Smooth muscle cell of the brain vasculature (primary cell): ENCODE data around the gene NBPF1.
"Not testable (repeated sequence)": the region's sequence is repeated elsewhere in the genome, so short reads cannot be mapped to it uniquely, and the experiment has no call there.

Source experiments
- DNase-seq: peaks from one replicate; pipeline ENCODE4 v3.0.0-alpha.2; 2012; ENCODE audit warnings: low read depth, low spot score

Gene NBPF1

DNA sequence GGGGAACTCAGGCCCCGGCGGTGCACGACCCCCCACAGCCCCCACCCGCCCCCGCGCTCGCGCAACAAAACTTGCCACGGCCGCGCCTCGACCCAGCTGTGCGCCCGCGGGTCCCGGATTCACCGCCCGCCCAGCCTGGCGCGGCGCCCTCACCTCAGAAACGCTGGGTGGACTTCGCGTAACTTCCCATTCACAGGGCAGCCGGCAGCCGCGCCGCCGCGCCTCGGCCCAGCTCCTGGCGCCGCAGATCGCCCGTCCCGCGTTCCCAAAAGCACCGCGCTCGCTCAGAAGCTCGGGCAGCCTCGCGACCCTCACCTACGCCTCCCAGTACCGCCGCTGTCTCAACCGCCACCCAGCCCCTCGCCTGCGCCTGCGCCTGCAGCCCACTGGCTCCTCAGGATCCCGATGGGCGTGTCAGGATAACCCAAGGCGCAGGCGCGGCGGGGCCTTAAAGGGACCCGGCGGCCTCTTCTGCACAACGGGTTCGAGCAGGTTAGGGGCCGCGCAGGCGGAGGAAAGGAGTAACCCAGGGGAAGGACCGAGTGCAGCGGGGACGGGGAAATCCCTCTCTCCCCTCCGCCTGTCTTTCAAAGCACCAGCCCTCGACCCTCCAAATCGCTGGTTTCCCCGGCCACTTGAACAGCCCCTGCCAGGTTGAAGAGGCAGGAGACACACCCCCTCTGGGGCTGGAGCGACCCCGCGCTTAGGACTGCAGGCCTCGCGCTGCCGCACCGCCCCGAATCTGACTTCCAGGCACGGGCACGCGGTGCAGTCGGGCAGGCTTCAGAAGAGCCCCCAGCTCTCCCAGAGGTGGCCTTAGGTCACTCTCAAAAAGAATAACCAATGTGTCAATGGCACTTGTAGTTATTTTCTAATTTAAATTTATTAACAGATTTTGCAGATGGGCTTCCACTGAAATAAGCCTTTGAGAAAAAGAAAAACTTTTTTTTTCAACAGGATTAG lies at the start of gene NBPF1:
NBPF1 (minus strand) TSS at position 380 of the 963 bp plus-strand sequence.
- peak; percentile 93 for DNase-seq

DNA sequence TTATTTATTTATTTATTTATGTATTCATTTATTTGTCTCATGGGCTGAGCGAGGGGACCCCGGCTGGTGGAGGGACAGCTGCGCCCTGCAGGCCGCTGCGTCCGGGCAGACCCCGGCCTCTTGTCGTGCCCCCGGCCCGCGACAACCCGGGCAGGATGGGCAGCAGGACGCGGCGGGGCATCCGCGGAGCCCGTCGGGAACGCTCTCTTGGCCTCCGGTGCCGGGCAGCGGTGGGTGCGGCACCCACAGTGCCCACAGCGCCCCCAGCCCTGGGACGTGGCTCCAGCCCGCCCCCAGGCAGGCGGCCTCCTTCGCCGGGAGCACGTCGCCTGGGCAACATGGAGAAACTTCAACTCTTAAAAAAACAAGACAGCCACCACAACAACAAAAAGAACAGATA lies 44.9 kb upstream of the NBPF1 start:
- not testable (repeated sequence) for DNase-seq

DNA sequence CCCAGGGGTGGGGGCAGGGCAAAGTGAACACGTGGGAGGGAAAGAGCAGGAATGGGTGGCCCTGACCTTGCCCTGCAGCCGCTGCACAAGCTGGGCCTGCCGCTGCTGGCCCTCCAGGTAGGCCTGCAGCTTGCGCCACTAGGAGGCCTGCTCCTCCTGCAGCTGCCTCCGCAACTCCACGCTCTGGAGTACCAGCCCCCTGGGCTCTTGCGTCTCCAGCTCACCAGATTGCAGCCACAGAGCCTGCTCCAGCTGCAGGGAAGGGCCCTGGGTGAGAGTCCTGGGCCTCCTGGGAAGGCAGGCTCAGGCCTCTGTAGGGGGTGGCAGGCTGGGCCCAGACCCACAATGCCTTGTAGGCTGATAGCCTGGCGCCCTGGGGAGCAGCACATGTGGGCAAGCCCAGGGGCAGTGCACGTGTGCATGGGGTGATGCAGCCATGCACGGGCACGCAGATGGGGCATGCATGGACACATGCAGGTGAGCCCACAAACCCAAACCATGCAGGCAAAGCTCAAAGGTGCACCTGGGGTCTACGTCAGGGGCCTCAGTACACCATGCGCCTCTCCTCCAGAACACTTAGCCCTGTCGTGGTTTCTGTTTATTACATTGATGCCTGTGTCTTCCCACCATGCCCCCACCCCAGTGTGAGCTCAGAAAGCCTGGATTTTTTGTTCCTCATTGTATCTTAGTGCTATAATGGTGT lies 43.8 kb upstream of the NBPF1 start:
- DNase-seq, result not testable (repeated sequence)

DNA sequence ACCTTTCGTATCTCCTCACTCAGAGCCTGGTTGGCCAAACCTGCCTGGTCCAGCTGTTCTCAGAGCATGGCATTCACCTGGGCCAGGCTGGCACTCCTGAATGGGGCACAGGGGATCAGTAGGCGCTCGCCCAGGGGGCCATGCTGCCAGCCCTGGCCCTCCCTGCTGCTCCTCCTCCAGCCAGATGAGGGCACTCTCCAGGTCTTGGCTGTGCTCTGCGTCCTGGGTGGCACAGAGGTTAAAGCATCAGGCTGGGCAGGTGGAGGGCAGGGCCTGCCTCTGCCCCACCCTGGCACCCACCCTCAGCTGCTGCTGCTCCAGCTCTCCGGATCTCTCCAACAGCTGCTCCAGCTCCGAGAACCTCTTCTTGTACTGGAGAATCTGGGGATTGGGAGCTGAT lies 43.2 kb upstream of the NBPF1 start:
- DNase-seq, result not testable (repeated sequence)

DNA sequence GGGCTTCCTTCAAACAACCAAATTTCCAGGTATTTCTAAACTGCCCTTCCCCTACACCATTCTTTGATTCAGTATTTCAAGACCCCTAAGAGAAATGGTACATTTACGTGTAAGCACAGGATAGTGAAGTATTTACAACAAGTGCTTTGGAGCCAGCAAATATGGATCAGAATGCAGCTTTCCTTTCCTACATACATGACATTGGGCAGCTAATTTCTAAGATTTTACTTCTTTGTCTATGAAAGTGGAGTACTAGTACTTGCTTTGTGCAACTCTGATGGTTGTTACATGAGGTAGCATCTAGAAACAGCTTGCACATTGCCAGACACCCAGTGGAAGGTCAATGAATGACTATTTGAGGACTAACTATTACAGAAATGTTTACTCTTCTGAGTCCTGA lies 38.2 kb upstream of the NBPF1 start:
- DNase-seq, result not testable (repeated sequence)

DNA sequence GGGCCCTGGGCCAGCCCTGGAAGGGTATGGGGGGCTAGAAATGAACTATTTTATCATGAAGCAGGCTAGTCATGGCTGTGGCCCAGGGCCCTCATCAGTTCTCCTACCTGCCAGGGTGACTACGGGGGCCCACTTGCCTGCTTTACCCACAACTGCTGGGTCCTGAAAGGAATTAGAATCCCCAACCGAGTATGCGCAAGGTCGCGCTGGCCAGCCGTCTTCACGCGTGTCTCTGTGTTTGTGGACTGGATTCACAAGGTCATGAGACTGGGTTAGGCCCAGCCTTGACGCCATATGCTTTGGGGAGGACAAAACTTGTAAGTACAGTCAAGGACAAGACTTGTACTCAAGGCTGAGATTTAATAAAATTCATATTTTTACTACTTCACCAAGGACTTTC lies 36.6 kb upstream of the NBPF1 start:
- not testable (repeated sequence) for DNase-seq

DNA sequence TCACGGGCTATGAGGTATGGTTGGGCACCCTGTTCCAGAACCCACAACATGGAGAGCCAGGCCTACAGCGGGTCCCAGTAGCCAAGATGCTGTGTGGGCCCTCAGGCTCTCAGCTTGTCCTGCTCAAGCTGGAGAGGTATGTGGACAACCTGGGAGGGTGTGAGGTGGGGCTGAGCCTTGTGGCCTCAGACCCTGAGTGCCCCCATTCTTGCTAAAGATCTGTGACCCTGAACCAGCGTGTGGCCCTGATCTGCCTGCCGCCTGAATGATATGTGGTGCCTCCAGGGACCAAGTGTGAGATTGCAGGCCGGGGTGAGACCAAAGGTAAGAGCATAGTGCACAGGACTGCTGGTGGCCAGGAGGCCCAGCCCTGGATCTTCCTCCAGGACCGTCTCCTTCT lies 36.0 kb upstream of the NBPF1 start:
- DNase-seq, result not testable (repeated sequence)

DNA sequence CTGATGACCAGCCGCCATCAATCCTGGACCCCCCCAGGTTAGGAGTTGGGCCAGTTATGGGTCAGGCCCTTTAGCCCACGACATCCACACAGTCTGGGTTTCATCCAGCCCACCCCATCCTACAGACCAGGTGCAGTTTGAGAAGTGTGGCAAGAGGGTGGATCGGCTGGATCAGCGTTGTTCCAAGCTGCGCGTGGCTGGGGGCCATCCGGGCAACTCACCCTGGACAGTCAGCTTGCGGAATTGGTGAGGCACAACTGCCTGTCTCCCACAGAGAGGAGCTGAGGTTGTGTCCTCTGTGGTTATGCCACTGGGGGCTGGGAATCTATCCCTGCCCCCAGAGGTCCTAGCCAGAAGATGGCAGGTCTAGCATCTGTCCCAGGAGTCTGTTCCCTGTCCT lies 35.4 kb upstream of the NBPF1 start:
- not testable (repeated sequence) for DNase-seq

DNA sequence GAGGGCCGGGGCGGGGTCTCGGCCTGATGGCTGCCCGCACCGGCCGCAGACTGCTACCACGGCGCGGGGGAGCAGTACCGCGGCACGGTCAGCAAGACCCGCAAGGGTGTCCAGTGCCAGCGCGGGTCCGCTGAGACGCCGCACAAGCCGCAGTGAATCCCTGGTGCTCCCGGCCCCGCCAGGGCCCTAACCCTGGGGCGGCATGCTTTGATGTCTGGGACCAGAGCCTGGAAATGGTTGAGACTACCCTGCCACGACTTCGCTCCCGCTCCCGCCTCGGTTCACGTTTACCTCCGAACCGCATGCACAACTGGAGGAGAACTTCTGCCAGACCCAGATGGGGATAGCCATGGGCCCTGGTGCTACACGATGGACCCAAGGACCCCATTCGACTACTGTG lies 34.9 kb upstream of the NBPF1 start:
- not testable (repeated sequence) for DNase-seq

DNA sequence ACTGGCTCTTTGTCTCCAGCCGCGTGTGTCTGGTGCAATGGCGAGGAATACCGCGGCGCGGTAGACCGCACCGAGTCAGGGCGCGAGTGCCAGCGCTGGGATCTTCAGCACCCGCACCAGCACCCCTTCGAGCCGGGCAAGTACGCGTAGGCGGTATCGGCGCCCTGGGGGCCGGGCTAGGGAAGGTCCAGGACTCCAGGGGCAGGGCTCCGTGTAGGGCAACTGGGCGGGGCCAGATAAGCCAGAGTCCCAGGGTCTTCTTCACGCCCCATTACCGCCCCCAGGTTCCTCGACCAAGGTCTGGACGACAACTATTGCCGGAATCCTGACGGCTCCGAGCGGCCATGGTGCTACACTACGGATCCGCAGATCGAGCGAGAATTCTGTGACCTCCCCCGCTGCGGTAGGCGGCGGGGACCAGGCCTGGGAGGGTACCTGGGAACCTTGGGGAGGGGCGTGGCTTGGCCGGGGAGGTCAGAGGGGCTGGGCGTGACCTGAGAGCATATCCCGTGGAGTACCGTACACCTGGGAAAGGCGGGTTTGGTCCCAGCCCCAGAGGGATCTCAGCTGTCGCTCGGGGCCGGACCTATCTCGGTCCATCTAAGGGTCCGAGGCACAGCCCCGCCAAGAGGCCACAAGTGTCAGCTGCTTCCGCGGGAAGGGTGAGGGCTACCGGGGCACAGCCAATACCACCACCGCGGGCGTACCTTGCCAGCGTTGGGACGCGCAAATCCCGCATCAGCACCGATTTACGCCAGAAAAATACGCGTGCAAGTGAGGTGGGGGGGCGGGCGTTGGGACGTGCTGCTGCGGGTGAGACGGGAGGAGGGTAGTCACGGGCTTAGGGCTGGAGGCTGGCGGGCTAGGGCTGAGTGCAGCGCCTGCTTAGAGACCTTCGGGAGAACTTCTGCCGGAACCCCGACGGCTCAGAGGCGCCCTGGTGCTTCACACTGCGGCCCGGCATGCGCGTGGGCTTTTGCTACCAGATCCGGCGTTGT lies 34.1 kb upstream of the NBPF1 start:
- not testable (repeated sequence) for DNase-seq

DNA sequence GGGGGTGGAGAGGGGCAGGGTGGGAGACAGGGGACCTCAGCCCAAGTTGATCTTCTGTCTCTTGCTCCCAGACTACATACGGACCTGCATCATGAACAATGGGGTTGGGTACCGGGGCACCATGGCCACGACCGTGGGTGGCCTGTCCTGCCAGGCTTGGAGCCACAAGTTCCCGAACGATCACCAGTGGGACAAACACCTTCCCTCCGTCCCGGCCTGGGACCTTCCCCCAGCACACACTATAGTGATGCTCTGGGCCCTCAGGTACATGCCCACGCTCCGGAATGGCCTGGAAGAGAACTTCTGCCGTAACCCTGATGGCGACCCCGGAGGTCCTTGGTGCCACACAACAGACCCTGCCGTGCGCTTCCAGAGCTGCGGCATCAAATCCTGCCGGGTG lies 33.4 kb upstream of the NBPF1 start:
- DNase-seq, result not testable (repeated sequence)

DNA sequence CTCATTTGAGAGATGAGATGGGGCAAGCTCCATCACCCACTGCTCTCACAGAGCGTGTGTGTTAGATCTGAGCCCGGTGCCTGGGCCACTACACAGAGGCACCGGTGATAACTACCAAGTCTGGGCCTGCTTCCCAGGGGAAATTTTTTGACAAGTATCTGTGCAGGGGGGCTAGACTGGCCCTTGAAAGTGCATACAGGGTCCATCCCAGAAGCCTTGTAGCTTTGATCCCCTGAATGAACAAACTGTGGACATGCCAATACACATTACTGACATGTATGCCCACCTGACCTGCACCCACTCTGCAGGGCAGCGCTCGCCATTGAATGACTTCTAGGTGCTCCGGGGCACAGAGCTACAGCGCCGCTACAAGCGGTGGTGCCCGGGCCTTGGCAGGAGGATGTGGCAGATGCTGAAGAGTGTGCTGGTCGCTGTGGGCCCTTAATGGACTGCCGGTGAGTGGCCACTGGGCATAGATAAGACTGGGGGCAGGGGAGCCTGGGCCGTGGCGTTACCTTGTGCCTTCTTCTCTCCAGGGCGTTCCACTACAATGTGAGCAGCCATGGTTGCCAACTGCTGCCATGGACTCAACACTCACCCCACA lies 32.8 kb upstream of the NBPF1 start:
- not testable (repeated sequence) for DNase-seq

DNA sequence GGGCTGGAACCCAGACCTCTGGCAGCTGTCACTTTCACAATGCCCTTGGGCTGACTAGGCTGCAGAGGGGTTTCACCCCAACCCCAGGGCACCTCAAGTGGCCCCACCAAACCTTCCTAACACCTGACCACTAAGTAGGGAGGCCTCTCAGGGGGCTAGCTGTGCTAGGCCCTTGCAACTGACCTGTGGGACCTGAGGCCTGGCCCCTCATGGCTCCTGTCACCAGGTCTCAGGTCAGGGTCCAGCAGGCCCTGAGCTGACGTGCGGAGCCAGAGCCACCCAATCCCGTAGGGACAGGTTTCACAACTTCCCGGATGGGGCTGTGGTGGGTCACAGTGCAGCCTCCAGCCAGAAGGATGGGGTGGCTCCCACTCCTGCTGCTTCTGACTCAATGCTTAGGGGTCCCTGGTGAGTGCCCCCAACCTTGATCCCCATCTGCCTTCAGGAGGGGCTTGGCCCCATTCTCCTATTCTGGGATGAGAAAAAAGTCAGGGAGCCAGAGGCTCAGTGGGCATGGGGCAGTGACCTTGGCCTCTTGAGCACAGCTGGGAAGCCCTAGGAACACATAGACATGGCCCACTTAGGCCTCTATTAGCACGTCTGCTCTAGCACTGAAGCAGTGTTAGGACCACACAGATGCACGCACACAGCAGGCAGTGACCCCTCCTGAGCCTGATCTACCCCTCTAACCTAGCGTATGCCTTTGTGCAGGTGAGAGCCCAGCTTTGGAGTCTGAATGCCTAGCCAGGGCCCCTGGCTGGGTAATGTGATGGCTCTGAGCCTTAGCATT lies 32.1 kb upstream of the NBPF1 start:
- not testable (repeated sequence) for DNase-seq

DNA sequence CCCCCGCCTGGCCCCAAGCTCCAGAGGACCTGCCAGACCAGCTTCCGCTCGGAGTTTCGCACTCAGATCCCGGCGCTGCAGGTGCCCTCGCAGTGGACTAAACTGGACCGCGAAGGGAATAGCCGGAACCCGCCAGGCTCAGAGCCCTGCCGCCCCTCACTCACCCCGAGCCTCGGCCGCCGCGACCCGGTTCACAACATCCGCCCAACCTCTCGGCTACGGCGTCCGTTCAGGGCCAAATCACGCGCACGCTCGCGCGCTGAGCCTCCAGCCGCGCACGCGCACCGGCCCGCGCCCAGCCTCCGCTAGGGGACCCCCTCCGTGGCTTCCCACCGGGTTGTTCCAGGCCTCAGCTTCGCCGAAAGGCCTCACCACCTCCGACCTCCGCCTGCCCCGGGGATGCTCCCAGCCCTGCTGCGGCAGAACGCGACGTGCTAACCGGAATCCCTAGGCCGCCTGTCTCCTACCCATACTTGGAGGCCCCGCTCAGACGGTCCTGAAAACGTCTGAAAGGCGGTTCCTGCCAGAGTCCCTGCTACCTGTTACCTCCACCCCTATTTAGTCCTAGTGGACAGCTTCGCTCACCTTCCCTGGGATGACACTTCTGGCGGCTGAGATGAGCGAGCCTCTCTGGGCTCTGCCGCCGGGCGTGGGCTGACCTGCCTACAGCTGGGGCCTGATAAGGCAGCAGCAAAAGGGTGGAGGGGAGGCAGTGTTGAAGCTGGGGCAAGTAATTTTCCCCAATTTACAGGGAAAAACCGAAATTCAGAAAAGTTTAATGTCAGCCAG lies 31.3 kb upstream of the NBPF1 start:
- peak; percentile 97 for DNase-seq

DNA sequence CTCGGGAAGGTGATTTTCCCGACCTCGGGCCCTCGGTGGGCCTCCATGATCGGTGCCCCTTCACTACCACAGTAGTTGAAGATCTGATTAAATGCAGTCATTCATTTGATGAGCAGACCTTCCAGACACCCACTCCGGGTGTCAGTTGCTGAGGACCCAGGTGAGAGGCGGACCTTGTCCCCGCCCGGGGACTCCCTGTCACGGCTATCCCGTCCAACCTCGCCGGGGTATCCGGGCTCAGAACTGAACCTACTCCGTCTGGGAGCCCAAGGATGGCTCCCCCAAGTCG lies 30.8 kb upstream of the NBPF1 start:
- no peak for DNase-seq

DNA sequence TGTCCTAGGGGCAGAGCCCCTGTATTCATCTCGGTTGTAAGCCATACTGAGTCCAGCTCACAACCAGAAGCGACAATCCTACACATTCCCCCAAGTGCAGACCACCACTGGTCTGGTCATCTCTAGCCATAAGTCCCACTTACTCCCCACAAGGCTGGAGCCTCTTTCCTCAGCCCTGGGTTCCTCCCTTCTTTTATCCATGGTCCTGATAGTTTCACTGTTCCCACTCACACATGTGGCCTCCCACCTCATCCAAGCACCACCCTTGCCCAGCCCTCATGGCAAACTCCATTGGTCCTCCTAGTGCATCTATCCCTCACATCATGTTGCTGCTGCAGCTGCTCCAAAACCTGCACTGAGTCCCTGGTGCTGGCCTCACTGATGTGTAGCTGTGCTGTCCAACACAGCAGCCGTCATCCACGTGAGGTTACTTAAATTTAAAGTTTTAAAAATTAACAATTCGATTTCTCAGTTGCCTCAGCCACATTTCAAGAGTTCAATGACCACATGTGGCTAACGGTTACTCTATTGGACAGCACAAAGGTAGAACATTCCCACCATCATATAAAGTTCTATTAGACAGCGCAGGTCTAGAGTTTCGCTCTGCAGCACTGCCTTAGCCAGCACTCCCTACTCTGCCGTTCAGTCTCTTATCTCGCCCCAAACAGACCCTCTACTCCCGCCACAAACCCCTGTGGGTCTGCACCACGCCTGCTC lies 30.3 kb upstream of the NBPF1 start:
- DNase-seq, result not testable (repeated sequence)

DNA sequence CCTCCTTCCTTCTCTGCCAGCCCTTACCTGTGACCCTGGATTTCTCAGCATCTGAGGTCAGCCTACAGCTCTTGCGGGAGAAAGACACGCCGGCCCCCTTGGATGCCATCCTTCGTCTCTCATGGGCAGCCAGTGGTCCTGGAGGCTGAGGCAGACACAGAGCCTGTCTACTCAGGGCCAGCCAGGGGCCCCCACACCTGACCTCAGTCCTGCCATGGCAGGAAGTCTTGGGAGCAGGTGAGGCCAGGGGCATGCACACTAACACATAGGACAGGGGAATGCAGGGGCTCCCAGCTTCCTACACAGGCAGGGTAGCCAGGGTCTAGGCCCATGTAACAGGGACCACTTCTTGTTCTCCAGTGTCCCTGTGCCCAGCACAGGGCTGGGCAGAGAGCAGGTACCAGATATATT lies 29.6 kb upstream of the NBPF1 start:
- DNase-seq, result not testable (repeated sequence)

DNA sequence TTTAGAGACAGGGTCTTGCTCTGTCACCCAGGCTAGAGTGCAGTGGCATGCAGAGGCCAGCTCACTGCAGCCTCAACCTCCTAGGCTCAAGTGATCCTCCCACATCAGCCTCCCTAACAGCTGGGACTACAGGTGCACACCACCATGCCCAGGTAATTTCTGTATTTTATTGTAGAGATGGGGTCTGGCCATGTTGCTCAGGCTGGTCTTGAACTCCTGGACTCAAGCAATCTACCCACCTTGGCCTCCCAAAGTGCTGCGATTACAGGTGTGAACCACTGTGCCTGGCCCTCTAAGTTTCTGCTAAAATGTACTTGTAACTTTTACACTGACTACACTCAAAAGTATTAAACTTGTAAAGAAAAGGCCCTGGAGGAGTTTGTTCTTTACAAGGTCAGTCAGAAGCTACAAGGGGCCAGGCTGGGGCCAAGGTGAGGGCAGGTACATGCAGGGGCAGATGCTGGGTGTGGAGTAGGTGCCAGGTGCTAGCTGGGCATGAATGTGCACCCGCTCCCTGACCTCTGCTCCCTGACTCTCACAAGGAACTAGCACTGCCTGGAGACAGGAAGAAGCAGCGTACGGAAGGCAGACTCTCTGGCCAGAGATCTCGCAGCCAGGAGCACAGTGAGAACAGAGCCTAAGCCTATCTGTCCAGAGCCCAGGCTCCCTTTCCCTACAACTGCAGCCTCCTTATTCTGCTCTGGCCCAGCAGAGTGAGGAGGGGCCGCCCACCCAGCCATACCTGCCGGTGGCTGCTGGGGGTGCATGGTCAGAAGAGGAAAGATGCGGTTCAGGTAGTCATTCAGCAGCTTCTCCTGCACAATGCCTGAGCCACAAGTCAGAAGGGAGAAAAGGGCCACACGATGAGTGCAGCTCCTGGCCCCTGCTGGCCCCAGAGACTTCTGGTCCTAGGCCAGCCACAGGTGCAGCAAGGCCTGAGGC lies 28.9 kb upstream of the NBPF1 start:
- not testable (repeated sequence) for DNase-seq
